ENCODE data around the gene SLITRK2.

GRCh38 chrX:145825896-145826295 is 8.3 kb downstream of the SLITRK2 start:
- TF ChIP-seq CTCF (IDR thresholded peaks at IDR 0.05; ENCODE audit: insufficient read depth, low read depth, low read length) (peak; percentile 19), EZH2 (IDR thresholded peaks at IDR 0.05; ENCODE audit: insufficient read depth, low read length) (no peak)

Measured in astrocyte (in vitro differentiated cells and primary cell).